Peyer's patch (tissue), 4 donors: ENCODE measurements around the gene SPRED2. TPM values are rescaled to one million over a fixed set of nuclear protein-coding genes. Genes with fewer than 3 reads are reported as not detected.

ENCODE experiments used
- DNase-seq, 3 donors: peaks; one replicate each; pipeline ENCODE4 v3.0.0-alpha.2; 2017 to 2019
- H3K27ac ChIP-seq, 4 donors: fragments of 200-600 bp; sonication (generic); one replicate each; pipeline ENCODE4 v1.5.1; 2016 to 2019
- H3K27me3 ChIP-seq, 2 donors: fragments of 200-600 bp; sonication (generic); one replicate each; pipeline ENCODE4 v1.5.1; 2019
- H3K36me3 ChIP-seq, 3 donors: fragments of 200-600 bp; sonication (generic); one replicate each; pipeline ENCODE4 v1.5.1; 2016 to 2019
- H3K4me1 ChIP-seq, 4 donors: fragments of 200-600 bp; sonication (generic); one replicate each; pipeline ENCODE4 v1.5.1; 2016 to 2019
- H3K4me3 ChIP-seq, 4 donors: fragments of 200-600 bp; sonication (generic); 1 replicate in 3 of 4; 2 replicates in 1 of 4; pipeline ENCODE4 v1.5.1; 2016 to 2019; ENCODE audit warnings: mild to moderate bottlenecking in 1 of 4
- H3K9me3 ChIP-seq, 4 donors: fragments of 200-600 bp; sonication (generic); one replicate each; pipeline ENCODE4 v1.5.1; 2016 to 2019; ENCODE audit warnings: mild to moderate bottlenecking in 1 of 4
- CTCF ChIP-seq, 6 experiments: fragments of 450-650 bp in 4 of 6; fragments of 200-600 bp in 2 of 6; sonication (generic) in 1 of 6; IDR thresholded peaks; one replicate each; pipeline ENCODE4 v1.5.1; 2017 to 2019; ENCODE audit warnings: antibody characterized with exemption in 6 of 6, mild to moderate bottlenecking in 3 of 6, moderate library complexity in 1 of 6
- POLR2A ChIP-seq, 2 donors: fragments of 450-650 bp; IDR thresholded peaks; one replicate each; pipeline ENCODE4 v1.5.1; 2017; ENCODE audit warnings: antibody characterized with exemption in 2 of 2, mild to moderate bottlenecking in 2 of 2, moderate library complexity in 2 of 2
- total RNA-seq, 4 donors: library from RNA; depleted of rRNA; stranded (reverse); fragments of >200 nt; gene quantifications; one replicate each; pipeline ENCODE4 v1.1.0, GENCODE V29; 2016

SPRED2 gene
- total RNA-seq, 4 donors from 2014 or later, result 14.9 to 26.9 (median 23.0) TPM

GRCh38 chr2:65347913-65348312 lies 84.5 kb downstream of the SPRED2 start:
- TF ChIP-seq CTCF (IDR thresholded peaks at IDR 0.05) (no peak), POLR2A (IDR thresholded peaks at IDR 0.05) (no peak)
- no peak overlapping the region for H3K4me3 ChIP-seq
- H3K36me3 ChIP-seq, result peaks cover 0 to 5% (median 0%) of the 10 kb centered on the region in 3 donors
- no peaks in the 10 kb centered on the region for H3K9me3 ChIP-seq
- no peaks in the 10 kb centered on the region for H3K27me3 ChIP-seq
- H3K27ac ChIP-seq, result no peak overlapping the region
- H3K4me1 ChIP-seq, result peaks cover 0 to 20% (median 0%) of the 10 kb centered on the region in 4 donors
- DNase-seq, result no peak

GRCh38 chr2:65345631-65346030 lies 86.8 kb downstream of the SPRED2 start:
- TF ChIP-seq CTCF (IDR thresholded peaks at IDR 0.05), result no peak
- TF ChIP-seq POLR2A (IDR thresholded peaks at IDR 0.05), result no peak
- Histone ChIP-seq H3K36me3 (peaks cover 0 to 8% (median 0%) of the 10 kb centered on the region in 3 donors), H3K27me3 (no peaks in the 10 kb centered on the region), H3K4me1 (peaks cover 0 to 15% (median 0%) of the 10 kb centered on the region in 4 donors), H3K9me3 (no peaks in the 10 kb centered on the region), H3K27ac (no peak overlapping the region), H3K4me3 (no peak overlapping the region)
- DNase-seq, result no peak

- peaks cover 0 to 8% (median 0%) of the 10 kb centered on the region in 3 donors for H3K36me3 ChIP-seq
- no peak for TF ChIP-seq POLR2A (IDR thresholded peaks at IDR 0.05)
- TF ChIP-seq CTCF (IDR thresholded peaks at IDR 0.05), result no peak
- no peak overlapping the region for H3K4me3 ChIP-seq
- H3K9me3 ChIP-seq, result no peaks in the 10 kb centered on the region
- no peak overlapping the region for H3K27ac ChIP-seq
- H3K4me1 ChIP-seq, result peaks cover 0 to 5% (median 0%) of the 10 kb centered on the region in 4 donors
- DNase-seq, result no peak
- no peaks in the 10 kb centered on the region for H3K27me3 ChIP-seq
Observed at GRCh38 chr2:65344689-65345088, 87.7 kb downstream of the SPRED2 start.

GRCh38 chr2:65344182-65344581 lies 88.2 kb downstream of the SPRED2 start:
- Histone ChIP-seq H3K9me3 (no peaks in the 10 kb centered on the region), H3K36me3 (peaks cover 0 to 8% (median 0%) of the 10 kb centered on the region in 3 donors), H3K27me3 (no peaks in the 10 kb centered on the region), H3K27ac (no peak overlapping the region), H3K4me1 (peaks cover 0 to under 1% (median 0%) of the 10 kb centered on the region in 4 donors), H3K4me3 (no peak overlapping the region)
- no peak for DNase-seq
- no peak for TF ChIP-seq CTCF (IDR thresholded peaks at IDR 0.05)

- Histone ChIP-seq H3K4me1 (no peaks in the 10 kb centered on the region), H3K27ac (no peak overlapping the region), H3K4me3 (no peak overlapping the region), H3K36me3 (peaks cover 0 to 8% (median 0%) of the 10 kb centered on the region in 3 donors), H3K9me3 (no peaks in the 10 kb centered on the region), H3K27me3 (no peaks in the 10 kb centered on the region)
- TF ChIP-seq CTCF (IDR thresholded peaks at IDR 0.05), result no peak
- no peak for TF ChIP-seq POLR2A (IDR thresholded peaks at IDR 0.05)
- no peak for DNase-seq
Observed at GRCh38 chr2:65343386-65343785, 89.0 kb downstream of the SPRED2 start.
